Measurements from ENCODE around the gene KIAA1671.

The KIAA1671 gene

GRCh38 chr22:25014896-25015755 lies 62.6 kb downstream of the KIAA1671 start:
- no peak for DNase-seq (ENCODE audit: low read depth, low spot score)

- DNase-seq (ENCODE audit: low read depth, low spot score), result no peak
Observed at GRCh38 chr22:25016311-25016710, 63.8 kb downstream of the KIAA1671 start.

- DNase-seq (ENCODE audit: low read depth, low spot score), result no peak
Observed at GRCh38 chr22:25018009-25018408, 65.5 kb downstream of the KIAA1671 start.

GRCh38 chr22:25019427-25020184 lies 67.1 kb downstream of the KIAA1671 start:
- DNase-seq (ENCODE audit: low read depth, low spot score), result no peak

- DNase-seq (ENCODE audit: low read depth, low spot score), result no peak
Observed at GRCh38 chr22:25021409-25021808, 68.9 kb downstream of the KIAA1671 start.

- no peak for DNase-seq (ENCODE audit: low read depth, low spot score)
Observed at GRCh38 chr22:25021976-25022711, 69.6 kb downstream of the KIAA1671 start.

- DNase-seq (ENCODE audit: low read depth, low spot score), result no peak
Observed at GRCh38 chr22:25023879-25024278, 71.4 kb downstream of the KIAA1671 start.

GRCh38 chr22:25024895-25025294 lies 72.4 kb downstream of the KIAA1671 start:
- DNase-seq (ENCODE audit: low read depth, low spot score), result no peak

- no peak for DNase-seq (ENCODE audit: low read depth, low spot score)
Observed at GRCh38 chr22:25025491-25026400, 73.2 kb downstream of the KIAA1671 start.

GRCh38 chr22:25027043-25027906 lies 74.8 kb downstream of the KIAA1671 start:
- DNase-seq (ENCODE audit: low read depth, low spot score), result no peak

GRCh38 chr22:25027959-25028840 lies 75.7 kb downstream of the KIAA1671 start:
- DNase-seq (ENCODE audit: low read depth, low spot score), result no peak

GRCh38 chr22:25028841-25029141 lies 76.3 kb downstream of the KIAA1671 start:
- no peak for DNase-seq (ENCODE audit: low read depth, low spot score)

- no peak for DNase-seq (ENCODE audit: low read depth, low spot score)
Observed at GRCh38 chr22:25029181-25029580, 76.7 kb downstream of the KIAA1671 start.

GRCh38 chr22:25030636-25031035 lies 78.1 kb downstream of the KIAA1671 start:
- no peak for DNase-seq (ENCODE audit: low read depth, low spot score)

GRCh38 chr22:25032066-25032465 lies 79.5 kb downstream of the KIAA1671 start:
- DNase-seq (ENCODE audit: low read depth, low spot score), result no peak

GRCh38 chr22:25035715-25036114 lies 83.2 kb downstream of the KIAA1671 start:
- no peak for DNase-seq (ENCODE audit: low read depth, low spot score)

- DNase-seq (ENCODE audit: low read depth, low spot score), result no peak
Observed at GRCh38 chr22:25038239-25038638, 85.7 kb downstream of the KIAA1671 start.

GRCh38 chr22:25038771-25039170 lies 86.3 kb downstream of the KIAA1671 start:
- no peak for DNase-seq (ENCODE audit: low read depth, low spot score)

- DNase-seq (ENCODE audit: low read depth, low spot score), result no peak
Observed at GRCh38 chr22:25039255-25039654, 86.7 kb downstream of the KIAA1671 start.
